HG03108 (cell line): ENCODE data around the gene ARID2.
A peak's percentile ranks its signal among the peaks of the same experiment; 100 is the strongest.

Experiments used
- ATAC-seq: cut with Tn5 transposase; IDR thresholded peaks from one replicate; pipeline ENCODE4 v1.9.1; 2021; ENCODE audit warnings: moderate library complexity; ENCODE audit not compliant: unreplicated experiment

The ARID2 gene, protein sequence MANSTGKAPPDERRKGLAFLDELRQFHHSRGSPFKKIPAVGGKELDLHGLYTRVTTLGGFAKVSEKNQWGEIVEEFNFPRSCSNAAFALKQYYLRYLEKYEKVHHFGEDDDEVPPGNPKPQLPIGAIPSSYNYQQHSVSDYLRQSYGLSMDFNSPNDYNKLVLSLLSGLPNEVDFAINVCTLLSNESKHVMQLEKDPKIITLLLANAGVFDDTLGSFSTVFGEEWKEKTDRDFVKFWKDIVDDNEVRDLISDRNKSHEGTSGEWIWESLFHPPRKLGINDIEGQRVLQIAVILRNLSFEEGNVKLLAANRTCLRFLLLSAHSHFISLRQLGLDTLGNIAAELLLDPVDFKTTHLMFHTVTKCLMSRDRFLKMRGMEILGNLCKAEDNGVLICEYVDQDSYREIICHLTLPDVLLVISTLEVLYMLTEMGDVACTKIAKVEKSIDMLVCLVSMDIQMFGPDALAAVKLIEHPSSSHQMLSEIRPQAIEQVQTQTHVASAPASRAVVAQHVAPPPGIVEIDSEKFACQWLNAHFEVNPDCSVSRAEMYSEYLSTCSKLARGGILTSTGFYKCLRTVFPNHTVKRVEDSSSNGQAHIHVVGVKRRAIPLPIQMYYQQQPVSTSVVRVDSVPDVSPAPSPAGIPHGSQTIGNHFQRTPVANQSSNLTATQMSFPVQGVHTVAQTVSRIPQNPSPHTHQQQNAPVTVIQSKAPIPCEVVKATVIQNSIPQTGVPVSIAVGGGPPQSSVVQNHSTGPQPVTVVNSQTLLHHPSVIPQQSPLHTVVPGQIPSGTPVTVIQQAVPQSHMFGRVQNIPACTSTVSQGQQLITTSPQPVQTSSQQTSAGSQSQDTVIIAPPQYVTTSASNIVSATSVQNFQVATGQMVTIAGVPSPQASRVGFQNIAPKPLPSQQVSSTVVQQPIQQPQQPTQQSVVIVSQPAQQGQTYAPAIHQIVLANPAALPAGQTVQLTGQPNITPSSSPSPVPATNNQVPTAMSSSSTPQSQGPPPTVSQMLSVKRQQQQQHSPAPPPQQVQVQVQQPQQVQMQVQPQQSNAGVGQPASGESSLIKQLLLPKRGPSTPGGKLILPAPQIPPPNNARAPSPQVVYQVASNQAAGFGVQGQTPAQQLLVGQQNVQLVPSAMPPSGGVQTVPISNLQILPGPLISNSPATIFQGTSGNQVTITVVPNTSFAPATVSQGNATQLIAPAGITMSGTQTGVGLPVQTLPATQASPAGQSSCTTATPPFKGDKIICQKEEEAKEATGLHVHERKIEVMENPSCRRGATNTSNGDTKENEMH (N-terminal part only)

GRCh38 chr12:45729233-45730083 is at the start of gene ARID2:
TSS of gene ARID2 (plus strand) at chr12:45729706. CDS start at chr12:45729837, 131 bp downstream.
- peak; percentile 7 for ATAC-seq

GRCh38 chr12:45680362-45680761 is 49.1 kb upstream of the ARID2 start:
- no peak for ATAC-seq

DNA sequence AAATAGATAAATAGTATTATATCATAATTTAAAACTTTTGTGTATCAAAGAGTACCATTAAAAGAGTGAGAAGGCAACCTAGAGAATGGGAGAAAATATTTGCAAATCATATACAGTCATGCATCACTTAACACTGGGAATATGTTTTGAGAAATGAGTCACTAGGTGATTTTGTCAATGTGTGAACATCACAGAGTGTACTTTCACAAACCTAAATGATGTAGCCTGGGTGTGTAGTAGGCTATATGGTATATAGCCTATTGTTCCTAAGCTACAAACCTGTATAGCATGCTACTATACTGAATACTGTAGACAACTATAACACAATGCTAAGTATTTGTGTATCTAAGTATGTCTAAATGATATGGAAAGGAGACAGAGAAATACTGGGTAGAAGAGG is 48.0 kb upstream of the ARID2 start:
- ATAC-seq = no peak

GRCh38 chr12:45685680-45686079 is 43.8 kb upstream of the ARID2 start:
- no peak for ATAC-seq

DNA sequence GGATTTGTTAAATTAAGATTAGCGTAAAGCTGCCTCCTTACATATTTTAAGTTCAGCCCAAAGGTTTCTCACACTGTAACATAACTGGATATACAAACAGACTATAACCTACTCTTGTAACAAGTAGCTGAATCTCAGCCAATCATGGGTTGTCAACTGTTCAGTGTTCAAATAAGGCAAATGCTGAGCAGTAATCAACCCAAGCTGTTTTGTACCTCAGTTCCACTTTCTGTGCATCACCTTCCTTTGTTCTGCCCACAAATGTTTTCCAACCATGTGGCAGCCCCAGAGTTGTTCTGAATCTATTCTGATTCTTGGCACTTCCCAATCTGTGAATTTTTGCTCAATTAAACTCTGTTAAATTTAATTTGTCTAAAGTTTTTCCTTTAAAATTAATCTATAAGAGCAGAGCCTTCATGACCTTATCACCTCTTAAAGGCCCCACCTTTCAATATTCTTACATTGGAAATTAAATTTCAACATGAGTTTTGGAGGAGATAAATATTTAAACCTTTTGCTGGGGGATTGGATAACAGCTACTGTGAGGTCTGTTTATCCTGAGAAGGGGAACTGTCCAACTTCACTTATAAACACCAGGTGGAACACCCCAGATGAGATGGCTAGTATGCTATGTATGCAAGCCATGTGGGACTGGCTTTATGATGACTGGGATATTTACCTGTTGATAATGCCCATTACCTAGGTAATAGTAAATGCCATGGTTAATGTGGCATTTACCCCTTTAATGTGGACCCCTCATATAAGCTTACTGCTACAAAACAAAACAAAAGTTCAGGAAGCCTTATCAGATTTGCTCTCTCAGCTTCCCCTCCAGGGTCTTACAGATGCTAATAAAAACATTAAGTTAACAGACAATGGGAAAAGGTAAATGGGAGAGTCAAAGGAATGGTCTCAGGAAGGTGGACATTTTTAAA is 42.2 kb upstream of the ARID2 start:
- no peak for ATAC-seq

DNA sequence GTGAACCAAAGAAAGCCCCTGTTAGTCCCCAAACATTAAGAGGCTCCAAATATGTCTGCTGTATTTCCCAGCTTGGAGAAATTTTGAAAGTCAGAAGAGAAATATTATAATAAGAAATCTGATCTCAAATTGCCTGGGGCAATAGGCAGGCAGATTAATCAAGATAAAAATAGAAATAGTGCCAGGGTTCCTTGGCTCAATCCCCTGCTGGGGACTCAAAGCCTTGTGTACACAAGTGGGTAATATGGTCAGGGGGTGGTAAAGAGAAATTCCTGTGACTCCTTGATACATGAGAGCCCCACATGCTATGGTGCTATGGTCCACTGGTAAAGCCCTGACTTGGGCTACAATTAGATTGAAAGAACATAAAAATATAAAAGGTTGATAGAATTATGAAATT is 41.3 kb upstream of the ARID2 start:
- no peak for ATAC-seq

GRCh38 chr12:45695035-45695434 is 34.5 kb upstream of the ARID2 start:
- ATAC-seq = no peak

- no peak for ATAC-seq
Measured at GRCh38 chr12:45695606-45696005, 33.9 kb upstream of the ARID2 start.

DNA sequence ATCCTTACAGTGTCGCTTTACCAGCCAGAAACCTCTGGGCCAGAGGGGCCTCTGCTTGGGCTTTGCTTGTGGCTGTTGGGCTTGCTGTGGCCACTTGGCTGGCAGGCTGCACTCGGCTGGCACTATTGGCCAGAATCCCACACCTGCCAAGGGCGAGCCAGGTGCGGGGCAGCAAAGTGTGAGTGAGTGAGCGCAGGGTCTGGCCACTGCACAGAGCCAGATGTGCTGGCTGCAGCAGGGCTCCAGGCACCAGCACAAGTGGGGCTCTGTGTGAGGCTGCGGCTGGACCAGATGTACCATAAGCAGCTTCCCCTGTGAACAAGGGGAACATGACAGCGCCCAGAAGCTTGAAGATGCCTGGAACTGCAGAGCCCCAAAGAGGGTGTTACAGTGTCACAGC is 33.5 kb upstream of the ARID2 start:
- ATAC-seq = no peak

DNA sequence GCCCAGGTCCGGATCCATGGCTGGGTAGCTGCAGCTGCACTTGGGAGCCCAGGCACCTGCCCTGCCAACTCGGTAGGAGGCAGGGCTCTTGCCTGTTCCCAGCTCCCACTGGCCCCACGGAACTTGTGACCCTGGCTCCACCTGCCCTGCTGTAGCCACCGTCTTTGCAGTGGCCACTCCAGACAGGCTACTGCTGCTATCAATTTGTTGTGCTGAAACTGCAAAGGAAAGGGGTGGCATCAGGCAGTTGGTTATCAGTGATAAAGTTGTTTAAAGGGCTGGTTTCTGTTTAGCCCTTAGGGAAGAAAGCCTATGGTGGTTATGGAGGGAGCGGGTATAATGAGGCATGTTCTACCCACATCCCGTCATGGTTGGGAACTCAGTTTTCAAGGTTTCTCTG is 32.1 kb upstream of the ARID2 start:
- ATAC-seq = no peak

DNA sequence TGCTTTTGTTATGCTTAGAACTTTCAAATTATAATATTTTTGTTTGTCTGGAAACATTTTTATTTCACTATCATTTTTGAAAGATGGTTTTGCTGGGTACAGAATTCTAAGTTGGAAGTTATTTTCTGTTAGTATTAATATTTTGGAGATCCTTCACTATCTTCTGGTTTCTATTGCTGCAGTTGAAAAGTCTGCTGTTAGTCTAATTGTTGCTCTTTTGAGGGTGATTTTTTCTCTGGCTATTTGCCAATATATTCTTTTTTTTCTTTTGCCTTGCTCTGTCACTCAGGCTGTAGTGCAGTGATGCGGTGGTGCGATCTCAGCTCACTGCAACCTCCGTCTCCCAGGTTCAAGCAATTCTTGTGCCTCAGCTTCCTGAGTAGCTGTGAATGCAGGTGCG is 28.2 kb upstream of the ARID2 start:
- no peak for ATAC-seq

- ATAC-seq = no peak
Measured at GRCh38 chr12:45703942-45704341, 25.6 kb upstream of the ARID2 start.

GRCh38 chr12:45704968-45705367 is 24.5 kb upstream of the ARID2 start:
- ATAC-seq = no peak

- no peak for ATAC-seq
Measured at GRCh38 chr12:45705404-45705803, 24.1 kb upstream of the ARID2 start.

DNA sequence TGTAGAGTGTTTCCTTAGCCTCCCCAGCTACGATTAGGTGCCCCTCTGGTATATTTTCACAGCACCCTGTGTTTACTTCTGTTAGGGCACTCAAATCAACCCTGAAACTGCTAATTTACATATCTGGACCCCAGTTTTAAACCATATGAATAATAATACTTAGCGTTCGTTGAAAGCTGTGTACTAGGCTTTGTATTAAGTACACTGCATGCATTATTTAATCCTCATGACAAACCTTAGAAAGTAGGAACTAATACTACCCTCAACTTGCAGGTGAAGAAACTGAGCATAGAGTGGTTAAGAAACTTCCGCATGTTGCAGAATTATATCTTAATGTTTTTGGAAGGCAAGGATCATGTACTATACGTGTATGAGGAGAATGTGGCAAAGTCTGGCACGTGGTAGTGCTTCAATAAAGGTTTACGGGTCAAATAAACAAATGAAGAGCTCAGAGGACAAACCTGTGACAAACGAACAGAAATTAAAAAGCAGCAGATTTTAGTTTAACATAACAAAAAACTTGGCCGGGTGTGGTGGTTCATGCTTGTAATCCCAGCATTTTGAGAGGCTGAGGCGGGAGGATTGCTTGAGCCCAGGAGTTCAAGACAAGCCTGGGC is 22.2 kb upstream of the ARID2 start:
- no peak for ATAC-seq

DNA sequence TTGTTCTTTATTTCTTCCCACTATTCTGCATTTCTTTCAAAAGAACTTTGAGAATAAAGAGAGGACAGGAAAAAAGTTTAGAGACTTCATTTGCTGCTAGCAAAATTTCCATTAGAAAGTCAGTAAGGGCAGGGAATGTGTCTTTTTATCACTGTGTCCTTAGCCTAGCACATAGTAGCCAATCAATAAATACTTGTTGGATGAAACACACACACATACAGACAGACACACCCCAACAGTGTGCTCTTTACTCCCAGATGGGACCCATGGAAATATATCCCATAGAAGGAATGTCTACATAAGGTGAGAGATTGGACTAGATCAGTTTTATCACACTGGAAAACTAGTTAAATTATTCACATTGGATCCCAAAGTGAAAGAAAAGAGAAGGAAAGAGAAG is 21.1 kb upstream of the ARID2 start:
- no peak for ATAC-seq

GRCh38 chr12:45708901-45709300 is 20.6 kb upstream of the ARID2 start:
- no peak for ATAC-seq

DNA sequence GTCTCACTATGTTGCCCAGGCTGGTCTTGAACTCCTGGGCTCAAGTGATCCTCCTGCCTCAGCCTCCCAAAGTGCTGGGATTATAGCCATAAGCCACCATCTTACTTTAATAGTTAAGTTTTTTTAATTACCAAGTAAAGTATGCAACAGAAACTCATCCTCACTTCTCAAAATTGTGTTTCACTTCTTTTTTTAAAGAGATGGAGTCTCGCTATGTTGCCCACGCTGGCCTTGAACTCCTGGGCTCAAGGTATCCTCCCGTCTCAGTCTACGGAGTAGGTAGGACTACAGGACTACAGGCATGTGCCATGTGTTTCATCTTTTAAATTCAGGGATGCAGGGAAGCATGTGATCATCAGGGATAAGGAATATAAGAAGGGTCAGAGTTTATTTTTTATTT is 17.2 kb upstream of the ARID2 start:
- ATAC-seq = no peak

DNA sequence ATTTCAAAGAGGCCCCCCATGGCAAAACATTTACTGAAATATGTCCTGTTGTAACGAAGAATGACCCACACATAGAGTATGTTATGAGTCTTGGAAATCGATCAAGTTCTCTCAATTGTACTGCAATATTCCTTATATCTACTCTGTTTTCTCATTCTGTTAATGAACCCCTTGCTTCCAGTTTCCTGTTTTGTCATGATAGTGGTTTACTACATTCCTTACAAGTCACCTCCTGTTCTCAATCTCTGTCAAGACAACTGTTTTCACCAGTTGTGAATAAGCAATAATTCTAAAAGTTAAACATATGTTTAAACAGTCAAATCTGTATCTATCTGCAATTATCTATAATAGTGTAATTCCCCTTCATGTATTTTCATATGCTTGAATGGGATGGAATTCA is 16.4 kb upstream of the ARID2 start:
- no peak for ATAC-seq
